NCI-H1105 treated with DMSO at 0.1 percent for 48 hours (cell line): ENCODE data around the gene KRTAP10-9.

Experiments
- DNase-seq: peaks from one replicate; lab custom pipeline; 2025; lab: John Stamatoyannopoulos, UW

KRTAP10-9 gene

DNA sequence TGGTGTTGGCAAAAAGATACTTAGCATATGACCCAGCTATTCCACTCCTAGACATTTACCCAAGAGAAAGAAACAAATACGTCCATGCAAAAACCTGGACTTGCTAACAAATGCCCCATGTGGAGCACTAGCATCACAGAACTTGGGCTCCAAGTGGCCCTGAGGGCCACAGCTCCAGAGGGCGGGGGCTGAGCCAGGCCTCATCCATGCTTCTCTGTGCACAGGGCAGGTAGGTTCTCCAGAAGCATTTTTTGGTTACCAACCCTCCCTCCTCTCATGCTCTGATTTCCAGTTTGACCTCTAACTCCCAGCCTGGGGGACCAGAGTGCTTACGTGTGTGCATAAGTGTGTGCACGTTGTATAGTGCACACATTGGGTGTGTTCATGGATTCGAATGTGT lies 37.8 kb downstream of the KRTAP10-9 start:
- no peak for DNase-seq

DNA sequence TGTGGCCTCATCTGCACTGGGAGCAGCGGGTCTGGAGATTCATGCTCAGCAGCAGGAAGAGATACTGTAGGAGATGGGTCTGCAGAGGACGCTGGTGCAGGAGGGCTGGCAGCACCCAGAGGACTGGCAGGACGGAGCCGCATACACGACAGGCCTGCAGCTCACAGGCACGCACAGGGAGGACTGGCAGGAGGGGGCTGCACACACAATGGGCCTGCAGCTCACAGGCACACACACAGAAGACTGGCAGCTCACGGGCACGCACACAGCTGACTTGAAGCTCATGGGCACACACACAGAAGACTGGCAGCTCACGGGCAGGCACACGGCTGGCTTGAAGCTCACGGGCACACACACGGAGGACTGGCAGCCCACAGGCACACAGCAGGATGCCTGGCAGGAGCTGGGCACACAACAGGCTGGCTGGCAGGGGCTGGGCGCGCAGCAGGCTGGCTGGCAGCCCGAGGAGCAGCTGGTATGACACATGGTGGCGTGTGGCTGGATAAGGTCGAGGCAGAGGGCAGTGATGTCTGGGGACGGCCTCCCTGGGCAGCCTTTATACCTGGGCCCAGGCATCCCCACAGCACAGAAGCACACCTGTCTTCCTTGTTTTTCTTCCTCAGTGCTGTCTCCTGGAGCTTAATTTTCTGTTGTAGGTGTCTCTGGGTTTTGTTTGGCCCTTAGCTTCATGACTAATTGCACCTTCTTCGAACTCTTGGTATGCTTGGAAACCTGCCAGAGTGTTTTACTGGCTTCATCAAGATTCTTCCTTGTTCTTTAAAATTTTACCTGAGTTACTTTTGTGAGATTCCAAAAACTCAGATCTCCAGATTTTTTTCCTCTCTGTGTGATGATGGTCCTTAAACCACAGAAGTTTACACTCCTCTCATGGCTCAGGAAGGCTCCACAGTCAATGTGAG lies 39.8 kb downstream of the KRTAP10-9 start, which contains the start of gene KRTAP12-2:
KRTAP12-2 (minus strand) TSS at position 527 of the 920 bp plus-strand sequence; CDS start at position 486, 41 bp downstream.
- DNase-seq: peak; percentile 14

DNA sequence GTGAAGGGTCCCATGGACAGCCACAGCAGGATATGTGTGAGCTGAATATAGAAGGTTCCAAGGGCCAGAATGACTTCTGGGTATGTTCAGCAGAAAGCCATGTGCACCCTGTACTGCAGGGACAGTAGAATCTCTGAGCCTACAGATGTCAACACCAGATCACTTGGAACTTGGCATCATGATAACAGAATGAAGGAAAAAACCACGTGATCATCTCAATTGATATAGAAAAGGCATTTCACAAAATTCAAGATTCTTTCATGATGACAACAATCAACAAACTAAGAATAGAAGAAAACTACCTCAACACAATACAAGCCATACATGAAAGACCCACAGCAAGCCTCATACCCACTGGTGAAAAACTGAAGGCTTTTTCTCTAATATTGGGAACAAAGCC lies 40.7 kb downstream of the KRTAP10-9 start:
- no peak for DNase-seq

DNA sequence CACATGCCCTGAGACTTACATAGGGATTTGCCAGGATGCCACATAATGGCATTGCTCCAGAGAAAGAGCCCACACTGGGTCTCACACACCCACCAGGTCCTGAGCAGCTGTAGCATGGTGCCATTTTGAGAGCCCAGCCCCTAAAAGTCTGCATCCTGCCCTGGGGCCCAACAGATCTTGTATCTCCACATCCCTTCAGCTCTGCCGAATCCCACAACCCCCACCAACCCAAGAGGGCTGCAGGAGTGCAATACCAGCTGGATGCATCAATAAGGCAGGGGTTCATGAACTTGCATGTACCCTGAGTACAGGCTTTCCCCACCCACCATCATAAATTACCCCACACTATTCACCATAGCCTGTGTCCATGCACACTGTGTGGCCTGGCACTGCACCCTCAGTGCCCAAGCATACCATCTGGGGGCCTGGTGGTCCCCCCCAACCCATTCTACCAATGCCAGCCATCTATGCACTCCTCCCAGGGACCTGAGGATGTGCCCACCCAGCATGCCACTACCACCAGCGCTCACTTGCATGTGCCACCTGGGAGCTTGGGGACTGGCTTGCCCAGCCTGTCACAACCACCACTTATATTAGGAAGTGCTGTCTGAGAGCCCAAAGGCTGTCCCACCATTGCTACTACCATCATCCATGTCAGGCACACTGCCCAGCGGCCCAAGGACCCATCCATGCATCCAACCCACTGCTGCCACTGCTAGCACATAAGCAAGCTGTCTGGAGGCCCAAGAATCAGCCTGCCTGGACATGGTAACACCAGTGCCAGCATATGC lies 43.9 kb downstream of the KRTAP10-9 start:
- no peak for DNase-seq

DNA sequence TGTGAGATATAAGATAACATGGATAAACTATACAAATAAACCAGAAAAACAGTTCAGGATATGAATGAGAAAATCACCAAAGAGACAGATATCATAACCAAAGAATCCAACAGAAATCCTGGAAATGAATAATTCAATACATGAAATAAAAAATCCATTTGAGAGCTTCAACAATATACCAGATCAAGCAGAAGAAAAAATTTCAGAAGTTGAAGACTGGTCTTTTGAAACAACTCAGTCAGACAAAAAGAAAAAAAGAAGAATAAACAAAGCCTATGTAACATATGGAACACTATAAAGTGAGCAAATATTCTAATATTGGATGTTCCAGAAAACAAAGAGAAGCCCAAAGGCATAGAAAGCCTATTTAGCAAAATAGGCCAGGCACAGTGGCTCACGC lies 45.0 kb downstream of the KRTAP10-9 start:
- DNase-seq: no peak

DNA sequence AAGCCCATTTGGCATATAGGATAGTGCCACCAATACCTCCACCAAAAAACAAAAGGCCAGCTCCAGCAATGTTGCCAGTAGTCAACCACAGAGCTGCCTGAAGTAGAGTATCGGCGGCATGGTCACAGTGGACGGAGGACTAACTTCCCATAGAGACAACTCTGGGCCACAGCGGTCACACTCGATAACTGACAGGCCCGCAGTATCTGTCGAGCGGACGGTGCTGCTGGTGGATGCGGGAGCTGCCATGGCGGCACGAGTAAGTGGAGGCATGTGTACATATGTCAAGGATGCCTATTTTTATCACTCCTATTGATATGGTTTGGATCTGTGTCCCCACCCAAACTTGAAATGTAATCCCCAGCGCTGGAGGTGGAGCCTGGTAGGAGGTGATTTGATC lies 51.0 kb downstream of the KRTAP10-9 start:
- no peak for DNase-seq
